PC-9 (cell line): ENCODE results near the gene ACP2. TPM values are rescaled to one million over a fixed set of nuclear protein-coding genes. Genes with fewer than 3 reads are reported as not detected.

Experiments
- BruUV-seq: library from RNA; stranded (reverse); fragments of 400-500 nt; replicated peaks from 2 replicates; lab custom pipeline; 2021; lab: Mats Ljungman, UMichigan
- CTCF ChIA-PET: fragments of 300-600 bp; sonication (Branson Sonifier 250); formaldehyde crosslinking; loops from one replicate; lab custom pipeline; 2022; ENCODE audit warnings: antibody characterized with exemption; lab: Charles Lee
- POLR2A ChIA-PET: fragments of 300-600 bp; sonication (Branson Sonifier 250); formaldehyde crosslinking; loops from one replicate; lab custom pipeline; 2022; ENCODE audit warnings: antibody characterized with exemption; ENCODE audit not compliant: unreplicated experiment; lab: Charles Lee
- DNase-seq, 2 experiments: peaks; one replicate each; pipeline versions ENCODE4 v3.0.0 to v3.0.0-alpha.2; 2015 to 2022; ENCODE audit warnings: mixed read lengths in 1 of 2
- H2AFZ ChIP-seq: fragments of 200-600 bp; sonication (generic); 2 replicates; pipeline ENCODE4 v1.8.1; 2017; ENCODE audit warnings: antibody characterized with exemption
- H3F3A ChIP-seq: fragments of 200-600 bp; sonication (generic); 2 replicates; pipeline ENCODE4 v1.8.1; 2017; ENCODE audit warnings: antibody characterized with exemption, mild to moderate bottlenecking, low read depth; ENCODE audit not compliant: insufficient read depth
- H3K27ac ChIP-seq: fragments of 200-600 bp; sonication (generic); 2 replicates; pipeline ENCODE4 v1.6.1; 2016; ENCODE audit warnings: mixed run types
- H3K27me3 ChIP-seq: fragments of 200-600 bp; sonication (generic); 2 replicates; pipeline ENCODE4 v1.6.1; 2016; ENCODE audit warnings: low read depth, mixed run types; ENCODE audit not compliant: insufficient read depth
- H3K36me3 ChIP-seq: fragments of 200-600 bp; sonication (generic); 2 replicates; pipeline ENCODE4 v1.6.1; 2016; ENCODE audit warnings: low read depth, mixed run types
- H3K4me1 ChIP-seq: fragments of 200-600 bp; sonication (generic); replicated peaks from 2 replicates; pipeline ENCODE4 v1.6.1; 2016; ENCODE audit warnings: mixed run types; ENCODE audit not compliant: insufficient read depth
- H3K4me2 ChIP-seq: fragments of 200-600 bp; sonication (generic); 2 replicates; pipeline ENCODE4 v1.6.1; 2017; ENCODE audit warnings: mixed run types
- H3K4me3 ChIP-seq: fragments of 200-600 bp; sonication (generic); 2 replicates; pipeline ENCODE4 v1.6.1; 2016; ENCODE audit warnings: mixed run types
- H3K79me2 ChIP-seq: fragments of 200-600 bp; sonication (generic); 2 replicates; pipeline ENCODE4 v1.6.1; 2017; ENCODE audit warnings: low read depth, mixed run types
- H3K9me2 ChIP-seq: fragments of 200-600 bp; sonication (generic); 2 replicates; pipeline ENCODE4 v1.8.1; 2017; ENCODE audit warnings: mild to moderate bottlenecking; ENCODE audit not compliant: insufficient read depth
- H3K9me3 ChIP-seq: fragments of 200-600 bp; sonication (generic); 2 replicates; pipeline ENCODE4 v1.8.1; 2016; ENCODE audit warnings: low read depth; ENCODE audit not compliant: insufficient read depth
- H4K20me1 ChIP-seq: fragments of 200-600 bp; sonication (generic); 2 replicates; pipeline ENCODE4 v1.8.1; 2017; ENCODE audit not compliant: insufficient read depth
- EZH2 ChIP-seq: fragments of 200-600 bp; sonication (generic); IDR thresholded peaks from 2 replicates; pipeline ENCODE4 v1.8.0; 2017; ENCODE audit warnings: antibody characterized with exemption, low read depth
- intact Hi-C: fragments of 100-400 bp; cut with micrococcal nuclease; formaldehyde crosslinking; loops from one replicate; pipeline ENCODE4 v1.10.0; 2022; ENCODE audit not compliant: unreplicated experiment
- total RNA-seq: library from RNA; stranded (reverse); gene quantifications from 2 replicates; pipeline ENCODE4 v1.2.3, GENCODE V29; 2021
- TF ChIP-seq, protein P1 (sequence below): fragments of 200-600 bp; sonication (generic); conservative IDR thresholded peaks from 2 replicates; pipeline ENCODE4 v1.6.1; 2017; ENCODE audit warnings: mixed run types, antibody characterized with exemption, mild to moderate bottlenecking, moderate library complexity

The ACP2 gene
- total RNA-seq, 1 experiment from 2014 or later, result 24.1 TPM

DNA sequence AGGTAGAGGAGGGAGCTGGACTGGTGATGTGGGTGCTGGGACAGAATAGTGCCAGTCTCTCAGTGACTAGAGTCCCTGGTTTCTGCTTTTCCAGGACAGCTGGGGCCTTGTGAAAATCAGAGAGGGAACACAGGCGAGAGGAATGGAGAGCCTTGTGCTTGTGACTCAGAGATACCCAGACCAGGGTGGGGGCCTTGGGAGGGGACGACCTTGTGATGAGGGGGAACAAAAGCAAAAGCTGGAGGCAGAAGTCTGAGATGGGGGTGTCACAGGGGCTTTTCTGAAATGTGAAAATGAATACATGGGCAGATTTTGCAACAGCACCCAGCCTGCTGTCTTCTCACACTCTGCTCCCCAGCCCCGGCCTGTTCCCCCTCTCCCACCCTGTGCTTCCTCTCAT, 5.8 kb upstream of the ACP2 start:
- BruUV-seq, result no TSS peak
- no peaks in the 10 kb centered on the region for H3K9me2 ChIP-seq
- no peaks in the 10 kb centered on the region for H3K27me3 ChIP-seq
- 0 out of 2 replicates have a peak overlapping the region, but pooled peaks have one; percentile 2 for H3K27ac ChIP-seq
- H3K4me3 ChIP-seq, result no peak overlapping the region
- no peaks in the 10 kb centered on the region for H4K20me1 ChIP-seq
- H2AFZ ChIP-seq, result no peak overlapping the region
- TF ChIP-seq, protein P1, sequence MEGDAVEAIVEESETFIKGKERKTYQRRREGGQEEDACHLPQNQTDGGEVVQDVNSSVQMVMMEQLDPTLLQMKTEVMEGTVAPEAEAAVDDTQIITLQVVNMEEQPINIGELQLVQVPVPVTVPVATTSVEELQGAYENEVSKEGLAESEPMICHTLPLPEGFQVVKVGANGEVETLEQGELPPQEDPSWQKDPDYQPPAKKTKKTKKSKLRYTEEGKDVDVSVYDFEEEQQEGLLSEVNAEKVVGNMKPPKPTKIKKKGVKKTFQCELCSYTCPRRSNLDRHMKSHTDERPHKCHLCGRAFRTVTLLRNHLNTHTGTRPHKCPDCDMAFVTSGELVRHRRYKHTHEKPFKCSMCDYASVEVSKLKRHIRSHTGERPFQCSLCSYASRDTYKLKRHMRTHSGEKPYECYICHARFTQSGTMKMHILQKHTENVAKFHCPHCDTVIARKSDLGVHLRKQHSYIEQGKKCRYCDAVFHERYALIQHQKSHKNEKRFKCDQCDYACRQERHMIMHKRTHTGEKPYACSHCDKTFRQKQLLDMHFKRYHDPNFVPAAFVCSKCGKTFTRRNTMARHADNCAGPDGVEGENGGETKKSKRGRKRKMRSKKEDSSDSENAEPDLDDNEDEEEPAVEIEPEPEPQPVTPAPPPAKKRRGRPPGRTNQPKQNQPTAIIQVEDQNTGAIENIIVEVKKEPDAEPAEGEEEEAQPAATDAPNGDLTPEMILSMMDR, result no peak
- no peak for TF ChIP-seq EZH2
- H3K4me1 ChIP-seq, result peaks cover 64% of the 10 kb centered on the region
- no peaks in the 10 kb centered on the region for H3K36me3 ChIP-seq
- no peak for DNase-seq
- H3F3A ChIP-seq, result peaks cover 32% of the 10 kb centered on the region
- H3K4me2 ChIP-seq, result peak overlapping the region; percentile 9; the same call in 1 of the 2 replicates
- intact Hi-C loops, result no loop called here
- peaks cover 38% of the 10 kb centered on the region for H3K79me2 ChIP-seq
- CTCF ChIA-PET, result interaction anchor here (0.6 kb wide), 1 partner anchor 8 kb away, joined by 3 read pairs; no protein-coding TSS in a partner anchor
- no peaks in the 10 kb centered on the region for H3K9me3 ChIP-seq
- POLR2A ChIA-PET, result no interaction called here

DNA sequence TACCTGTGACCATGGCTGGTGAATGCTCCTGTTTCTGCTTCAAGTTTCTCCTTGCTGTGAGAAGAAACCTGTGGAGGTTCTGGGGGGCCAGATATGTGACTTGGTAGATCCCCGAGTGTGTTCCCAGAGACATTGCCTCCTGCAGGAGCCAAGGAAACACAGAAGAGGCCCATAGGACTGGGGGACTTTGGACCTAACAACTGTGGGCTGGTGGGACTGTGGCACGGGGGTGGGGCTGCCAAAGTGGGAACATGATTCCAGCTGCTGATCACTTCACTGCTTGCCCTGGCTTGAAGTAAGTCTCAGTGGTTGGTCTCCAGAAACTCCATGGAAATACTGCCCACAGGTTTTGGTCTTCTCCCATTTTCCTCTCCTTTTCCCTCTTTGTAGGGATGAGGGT, 5.0 kb upstream of the ACP2 start:
- CTCF ChIA-PET, result no interaction called here
- H3K36me3 ChIP-seq, result no peaks in the 10 kb centered on the region
- intact Hi-C loops, result no loop called here
- H3K4me3 ChIP-seq, result no peak overlapping the region
- POLR2A ChIA-PET, result no interaction called here
- H3K27me3 ChIP-seq, result no peaks in the 10 kb centered on the region
- no peak for TF ChIP-seq EZH2
- TF ChIP-seq, protein P1, result no peak
- no peaks in the 10 kb centered on the region for H3K9me3 ChIP-seq
- H4K20me1 ChIP-seq, result no peaks in the 10 kb centered on the region
- no peak overlapping the region for H3K27ac ChIP-seq
- no peaks in the 10 kb centered on the region for H3K9me2 ChIP-seq
- peaks cover 58% of the 10 kb centered on the region for H3K4me1 ChIP-seq
- H3K4me2 ChIP-seq, result no peak overlapping the region
- peaks cover 25% of the 10 kb centered on the region for H3F3A ChIP-seq
- H2AFZ ChIP-seq, result no peak overlapping the region
- H3K79me2 ChIP-seq, result peaks cover 43% of the 10 kb centered on the region
- BruUV-seq, result no TSS peak
- DNase-seq, result no peak

DNA sequence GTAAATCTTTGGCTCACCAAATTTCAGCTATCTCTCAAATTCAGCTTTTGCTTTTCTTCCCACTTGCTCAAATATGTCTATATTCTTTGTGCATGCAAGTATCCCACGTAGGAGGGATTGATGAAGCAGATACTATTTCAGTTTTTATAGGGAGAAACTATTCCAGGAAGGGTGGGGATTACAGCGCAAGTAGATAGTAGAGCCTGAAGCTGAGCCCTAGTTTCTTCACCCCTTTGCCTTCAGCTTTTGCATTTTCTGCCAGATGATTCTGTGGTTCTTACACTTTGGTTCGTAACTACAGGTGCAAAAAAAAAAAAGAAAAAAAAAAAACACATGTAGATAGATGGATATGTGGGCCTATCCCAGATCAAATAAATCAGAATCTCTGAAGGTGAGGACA, 3.1 kb upstream of the ACP2 start:
- Histone ChIP-seq H3K4me2 (no peak overlapping the region), H3K27ac (no peak overlapping the region), H3K9me3 (no peaks in the 10 kb centered on the region), H3K27me3 (no peaks in the 10 kb centered on the region), H3K9me2 (no peaks in the 10 kb centered on the region), H3K36me3 (no peaks in the 10 kb centered on the region), H3K79me2 (peaks cover 46% of the 10 kb centered on the region), H3K4me1 (peaks cover 50% of the 10 kb centered on the region), H4K20me1 (no peaks in the 10 kb centered on the region), H2AFZ (no peak overlapping the region), H3F3A (peaks cover 7% of the 10 kb centered on the region), H3K4me3 (no peak overlapping the region)
- ChIA-PET POLR2A (no interaction called here), CTCF (interaction anchor here (0.6 to 1.1 kb wide), 2 partner anchors 24 to 35 kb away, joined by 4 to 5 read pairs; no protein-coding TSS in a partner anchor)
- TF ChIP-seq, protein P1, result no peak
- TF ChIP-seq EZH2, result no peak
- intact Hi-C loops, result no loop called here
- DNase-seq, result no peak
- no TSS peak for BruUV-seq
